ENCODE data around the gene ERG28.

The ERG28 gene

GRCh38 chr14:75660630-75661498, at the start of gene ERG28, which contains the start of gene TTLL5 (continued):
- TF ChIP-seq ZBTB10 (tag by site-specific recombination; IDR thresholded peaks at IDR 0.05) (peak; percentile 77), YY2 (tag by site-specific recombination; IDR thresholded peaks at IDR 0.05) (no peak), ZBTB48 (tag by site-specific recombination; IDR thresholded peaks at IDR 0.05) (no peak; the same call in 1 of the 2 replicates), ZNF362 (tag by site-specific recombination; IDR thresholded peaks at IDR 0.05) (peak; percentile 99), ZBTB17 (tag by site-specific recombination; IDR thresholded peaks at IDR 0.05) (peak; percentile 26), ZNF626 (tag by site-specific recombination; IDR thresholded peaks at IDR 0.05) (no peak), PBX3 (CRISPR knock-in tag; IDR thresholded peaks at IDR 0.05) (no peak), ZSCAN30 (tag by site-specific recombination; IDR thresholded peaks at IDR 0.05) (no peak; the same call in 1 of the 2 replicates), ZNF114 (tag by site-specific recombination; IDR thresholded peaks at IDR 0.05) (no peak), ZNF239 (tag by site-specific recombination; IDR thresholded peaks at IDR 0.05) (no peak), ZNF202 (tag by site-specific recombination; IDR thresholded peaks at IDR 0.05; ENCODE audit: borderline replicate concordance) (no peak), HOXA7 (CRISPR knock-in tag; IDR thresholded peaks at IDR 0.05; ENCODE audit: borderline replicate concordance) (no peak), ZNF580 (tag by site-specific recombination; IDR thresholded peaks at IDR 0.05) (no peak), ZBTB11 (tag by site-specific recombination; conservative IDR thresholded peaks at IDR 0.05; ENCODE audit: low read depth) (peak; percentile 67), EGR2 (tag by site-specific recombination; IDR thresholded peaks at IDR 0.05; ENCODE audit: low read depth) (peak; percentile 51; the same call in 1 of the 2 replicates), BCL6B (tag by site-specific recombination; IDR thresholded peaks at IDR 0.05) (no peak), KLF17 (tag by site-specific recombination; IDR thresholded peaks at IDR 0.05) (peak; percentile 49; the same call in 1 of the 2 replicates), ZNF2 (tag by site-specific recombination; IDR thresholded peaks at IDR 0.05) (peak; percentile 25; the same call in 1 of the 2 replicates), ZNF629 (tag by site-specific recombination; IDR thresholded peaks at IDR 0.05) (peak; percentile 91), ZNF777 (tag by site-specific recombination; IDR thresholded peaks at IDR 0.05; ENCODE audit: borderline replicate concordance) (peak; percentile 54; the same call in 1 of the 2 replicates), ZNF416 (tag by site-specific recombination; IDR thresholded peaks at IDR 0.05) (no peak), SCRT1 (tag by site-specific recombination; IDR thresholded peaks at IDR 0.05; ENCODE audit: borderline replicate concordance) (no peak), ZFP37 (tag by site-specific recombination; IDR thresholded peaks at IDR 0.05) (no peak; the same call in 1 of the 2 replicates), ZNF449 (tag by site-specific recombination; IDR thresholded peaks at IDR 0.05) (no peak), TRIM28 (IDR thresholded peaks at IDR 0.05; ENCODE audit: borderline replicate concordance, low read length) (no peak), ZSCAN23 (tag by site-specific recombination; IDR thresholded peaks at IDR 0.05) (0 out of 2 replicates have a peak, but pooled peaks have one; percentile 31)

Data from HEK293 (cell line).